GM19351 (cell line): Measurements from ENCODE around the gene NNAT.

Source experiments
- ATAC-seq: cut with Tn5 transposase; IDR thresholded peaks from one replicate; pipeline ENCODE4 v1.9.1; 2021; ENCODE audit warnings: mild to moderate bottlenecking, moderate library complexity; ENCODE audit not compliant: unreplicated experiment

The NNAT gene

DNA sequence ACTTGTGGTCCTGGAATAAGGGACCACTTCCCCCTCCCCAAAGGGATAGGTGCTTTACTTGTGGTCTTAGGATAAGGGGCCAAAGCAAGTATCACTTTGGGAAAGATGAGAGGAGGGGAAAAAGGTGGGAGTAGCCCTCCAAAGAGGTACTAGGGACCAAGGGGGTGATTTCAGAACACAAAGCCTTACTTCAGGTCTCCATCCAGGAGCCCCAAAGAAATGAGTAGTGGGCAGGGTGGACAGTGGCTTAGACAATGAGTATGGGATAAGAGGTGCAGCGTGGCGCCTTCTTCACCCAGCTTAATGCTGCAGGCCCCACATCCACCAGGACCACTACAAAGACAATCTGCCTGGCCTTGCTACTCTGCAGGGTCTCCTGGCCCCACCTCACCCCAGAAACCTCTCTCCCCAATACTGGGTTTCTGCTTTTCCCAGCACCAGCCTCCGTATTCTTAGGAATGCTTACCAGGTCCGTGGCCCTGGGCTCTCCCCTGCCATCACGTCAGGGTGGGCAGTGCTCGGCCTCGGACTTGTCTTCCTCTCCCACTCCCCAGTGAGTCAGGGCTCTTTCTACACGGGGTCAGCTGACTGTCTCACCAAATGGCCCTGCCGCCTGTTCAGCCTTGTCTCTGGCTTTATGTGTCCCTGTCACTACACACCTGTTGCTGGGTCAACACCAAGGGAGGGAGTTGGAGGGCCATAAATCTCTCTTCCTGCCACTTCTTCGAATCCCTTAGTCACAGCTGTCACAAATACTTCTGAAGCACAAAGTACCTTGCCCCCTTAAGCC is 3.1 kb downstream of the NNAT start:
- no peak for ATAC-seq

GRCh38 chr20:37524859-37525708 is 4.0 kb downstream of the NNAT start:
- no peak for ATAC-seq

DNA sequence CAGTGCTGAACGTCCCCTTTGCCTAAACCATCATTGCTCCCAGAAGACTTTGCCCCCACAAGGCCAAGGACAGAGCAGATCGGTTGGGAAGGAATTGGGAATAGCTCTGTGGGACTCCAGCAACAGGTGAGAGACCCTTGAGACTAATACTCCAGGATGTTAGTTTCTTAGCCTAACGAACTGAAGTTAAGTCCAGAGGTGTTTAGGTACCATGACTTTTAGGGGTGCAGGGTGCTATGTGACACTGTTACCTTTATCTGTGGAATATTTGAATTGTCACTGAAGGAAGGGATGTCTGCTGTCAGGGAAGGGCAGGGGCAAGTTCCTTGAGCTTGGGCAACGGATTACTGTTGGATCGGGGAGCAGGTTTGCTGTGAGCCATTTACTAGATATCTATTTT is 4.8 kb downstream of the NNAT start:
- no peak for ATAC-seq

DNA sequence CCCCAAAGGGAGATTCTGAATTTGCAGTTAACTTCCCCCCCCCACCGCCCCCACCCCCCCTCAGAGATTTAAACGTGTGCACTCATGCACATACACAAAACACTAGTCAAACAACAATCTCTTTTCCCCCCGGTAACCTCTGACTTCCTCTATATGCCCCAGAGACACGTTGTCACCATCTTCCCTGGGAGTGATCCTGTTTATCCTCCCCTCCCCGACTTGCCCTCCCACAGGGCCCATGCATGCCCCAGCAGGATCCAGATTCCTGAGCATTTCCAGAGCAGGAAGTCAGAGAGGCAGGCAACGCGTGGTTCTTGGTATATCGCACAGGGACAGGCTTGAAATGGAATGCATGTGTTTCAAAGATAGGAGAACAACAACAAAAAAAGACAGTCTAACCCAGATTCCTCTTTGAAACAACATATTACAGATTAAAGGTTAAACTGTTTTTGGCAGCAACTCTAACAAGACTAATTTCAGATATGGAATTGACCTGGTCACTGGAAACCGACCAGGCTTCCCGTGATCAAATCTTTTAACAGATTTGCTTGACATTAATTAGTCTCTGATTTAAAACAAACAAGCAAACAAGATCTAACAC is 5.3 kb downstream of the NNAT start:
- no peak for ATAC-seq

GRCh38 chr20:37526839-37527637 is 6.0 kb downstream of the NNAT start:
- ATAC-seq = no peak

DNA sequence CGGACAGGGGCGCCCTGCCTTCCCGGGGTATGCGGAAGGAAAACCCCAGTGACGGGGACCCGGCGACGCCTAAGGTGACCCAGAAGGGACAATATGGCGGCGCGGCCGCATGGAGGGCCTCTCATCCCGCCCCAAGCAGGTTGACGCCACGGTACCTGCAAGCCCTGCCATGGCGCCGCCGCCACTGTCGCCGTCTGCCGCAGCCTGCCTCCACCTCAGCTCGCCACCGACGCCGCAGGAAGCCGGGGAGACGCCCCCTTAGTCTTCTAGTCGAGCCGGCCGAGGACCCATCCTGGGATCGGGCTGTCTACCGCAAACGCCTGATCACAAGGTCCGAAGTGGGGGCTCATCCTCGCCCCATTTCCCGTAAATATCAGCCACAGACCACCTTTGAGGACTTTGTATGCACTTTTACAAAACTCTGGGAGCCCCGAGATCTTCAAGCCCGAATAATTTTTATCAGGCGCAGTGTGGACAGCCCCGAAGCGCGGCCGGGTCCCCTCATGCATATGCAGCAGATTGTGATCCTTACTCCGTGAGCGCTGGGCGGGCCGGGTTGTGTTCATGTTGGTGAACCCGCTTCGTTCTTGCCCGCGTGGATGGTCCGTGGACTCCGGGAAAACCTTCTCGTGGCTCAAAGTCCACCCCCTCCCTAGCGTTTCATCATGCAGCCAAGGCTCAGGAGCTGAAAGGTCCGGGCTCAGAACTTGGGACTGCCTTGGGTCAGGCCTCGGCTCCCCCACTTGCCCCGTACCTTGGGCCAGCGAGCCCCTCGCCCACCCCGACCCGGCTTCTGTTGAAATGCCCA is 6.8 kb downstream of the NNAT start, which contains the start of gene BLCAP:
TSS of gene BLCAP (minus strand) at position 239 of the 808 bp plus-strand sequence. CDS start 8,702 bp downstream, outside the sequence.
- ATAC-seq = peak; percentile 81

DNA sequence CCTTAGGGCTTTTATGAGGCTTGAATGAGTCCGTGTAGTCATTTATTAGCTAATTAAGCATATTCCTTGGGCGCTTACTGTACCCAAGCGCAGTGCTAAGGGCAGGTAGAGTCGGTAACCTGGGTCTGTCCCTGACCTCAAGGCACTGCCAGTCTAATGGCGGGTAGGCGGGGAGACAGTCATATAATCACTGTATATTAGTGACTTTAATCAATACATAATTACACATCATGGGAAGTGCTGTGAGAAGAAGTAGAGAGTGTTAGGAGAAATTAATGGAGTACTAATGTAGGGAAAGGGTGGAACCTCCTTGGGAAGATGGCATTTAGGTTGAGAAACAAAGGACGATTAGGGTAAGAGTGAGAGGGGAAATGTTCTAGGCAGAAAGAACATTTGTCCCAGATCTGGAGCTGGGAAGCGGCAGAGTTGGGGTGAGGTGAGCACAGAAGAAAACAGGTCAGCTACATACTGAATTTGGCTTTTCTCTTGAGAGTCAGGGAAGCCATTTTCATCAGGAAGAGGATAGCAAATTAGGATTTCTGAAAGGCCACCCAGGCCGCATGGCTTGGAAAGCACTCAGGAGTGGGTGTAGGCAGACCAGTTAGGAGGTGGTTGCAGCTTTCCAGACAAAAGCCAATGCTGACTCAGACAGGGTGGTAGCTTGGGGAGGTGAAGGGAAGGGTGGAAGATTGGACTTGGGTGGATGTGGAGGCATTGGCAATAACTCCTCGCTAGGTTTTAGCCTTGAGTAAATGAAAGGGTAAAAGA is 7.6 kb downstream of the NNAT start:
- ATAC-seq = no peak

DNA sequence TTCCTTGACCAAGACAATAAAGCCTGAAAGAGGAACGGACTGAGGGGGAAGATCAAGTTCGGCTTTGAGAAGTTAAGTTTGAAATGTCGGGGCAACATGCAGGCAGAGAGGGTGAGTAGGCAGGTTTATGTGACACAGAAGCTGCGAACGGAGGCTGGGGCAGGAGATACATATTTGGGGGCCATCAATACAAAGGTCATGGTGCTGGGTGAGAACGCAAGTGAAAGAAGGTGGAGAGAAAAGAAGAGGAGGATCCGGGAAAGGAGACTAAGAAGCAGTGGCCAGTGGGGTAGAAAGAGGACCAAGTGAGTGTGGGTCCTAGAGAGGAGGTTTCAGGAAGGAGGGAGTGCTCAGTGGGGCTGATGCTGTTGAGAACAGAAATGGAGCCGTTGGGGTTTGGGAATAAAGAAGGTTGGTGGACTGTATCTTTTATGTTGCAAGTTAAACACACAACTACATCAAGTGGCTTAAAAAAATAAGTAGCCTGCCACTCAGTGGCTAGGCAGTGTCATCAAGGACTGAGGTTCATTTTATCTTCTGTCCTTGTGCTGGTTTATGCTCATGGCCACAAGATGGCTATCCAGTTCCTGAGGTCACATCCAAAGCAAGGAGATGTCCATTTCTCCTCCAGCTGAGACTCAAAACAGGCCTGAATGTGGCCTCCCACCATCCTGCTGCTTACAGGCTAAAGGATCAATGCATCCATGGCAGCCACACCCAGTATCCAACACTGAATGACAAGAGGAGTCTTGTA is 8.3 kb downstream of the NNAT start:
- ATAC-seq = no peak

DNA sequence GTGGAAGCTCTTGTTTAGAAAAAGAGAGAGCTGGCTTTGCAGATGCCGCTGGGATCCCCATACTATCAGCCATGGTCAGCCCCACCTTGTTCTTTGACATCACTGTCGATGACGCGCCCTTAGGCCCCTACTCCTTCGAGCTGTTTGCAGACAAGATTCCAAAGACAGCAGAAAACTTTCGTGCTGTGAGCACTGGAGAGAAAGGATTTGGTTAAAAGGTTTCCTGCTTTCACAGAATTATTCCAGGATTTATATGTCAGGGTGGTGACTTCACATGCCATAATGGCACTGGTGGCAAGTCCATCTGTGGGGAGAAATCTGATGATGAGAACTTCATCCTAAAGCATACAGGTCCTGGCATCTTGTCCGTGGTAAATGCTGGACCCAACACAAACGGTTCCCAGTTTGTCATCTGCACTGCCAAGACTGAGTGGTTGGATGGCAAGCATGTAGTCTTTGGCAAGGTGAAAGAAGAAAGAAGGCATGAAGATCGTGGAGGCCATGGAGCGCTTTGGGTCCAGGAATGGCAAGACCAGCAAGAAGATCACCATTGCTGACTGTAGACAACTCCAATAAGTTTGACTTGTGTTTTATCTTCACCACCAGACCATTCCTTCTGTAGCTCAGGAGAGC is 9.0 kb downstream of the NNAT start:
- ATAC-seq = no peak

DNA sequence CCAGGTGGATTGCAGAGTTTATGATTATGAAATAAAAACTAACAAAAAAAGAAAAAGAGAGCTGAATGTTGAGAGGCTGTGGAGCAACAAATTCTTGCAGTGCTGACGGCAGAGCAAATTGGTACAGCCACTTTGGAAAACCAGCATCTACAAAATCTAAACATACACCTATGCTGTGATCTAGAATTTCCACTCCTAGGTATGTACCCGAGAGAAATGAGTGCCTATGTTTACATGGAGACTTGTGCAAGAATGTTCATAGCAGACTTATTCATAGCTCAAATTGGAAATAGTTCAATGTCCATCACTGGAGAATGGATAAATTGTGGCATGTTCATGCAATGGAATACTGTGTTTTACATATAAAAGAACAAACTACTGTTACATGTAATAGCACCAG is 9.6 kb downstream of the NNAT start:
- ATAC-seq = no peak

DNA sequence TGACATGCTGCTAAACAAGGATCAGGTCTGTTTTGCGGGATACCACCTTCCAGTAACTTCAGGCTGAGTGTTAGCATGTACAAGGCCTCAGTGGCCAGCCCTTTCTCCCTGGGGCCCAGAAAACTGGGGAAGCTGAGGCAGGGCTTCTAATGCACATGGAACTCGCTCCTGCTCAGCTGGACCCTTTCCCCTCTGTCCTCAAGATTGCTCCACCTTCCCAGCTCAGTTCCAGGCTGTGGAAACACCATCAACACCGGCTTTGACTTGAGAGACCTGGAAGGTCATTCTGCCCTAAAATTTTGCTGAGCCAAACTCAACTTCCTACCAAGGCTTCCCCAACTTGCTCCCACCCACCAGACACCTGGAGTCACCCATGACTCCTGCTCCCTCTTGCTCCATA is 10.8 kb downstream of the NNAT start:
- no peak for ATAC-seq

GRCh38 chr20:37533154-37533715 is 12.2 kb downstream of the NNAT start:
- no peak for ATAC-seq

DNA sequence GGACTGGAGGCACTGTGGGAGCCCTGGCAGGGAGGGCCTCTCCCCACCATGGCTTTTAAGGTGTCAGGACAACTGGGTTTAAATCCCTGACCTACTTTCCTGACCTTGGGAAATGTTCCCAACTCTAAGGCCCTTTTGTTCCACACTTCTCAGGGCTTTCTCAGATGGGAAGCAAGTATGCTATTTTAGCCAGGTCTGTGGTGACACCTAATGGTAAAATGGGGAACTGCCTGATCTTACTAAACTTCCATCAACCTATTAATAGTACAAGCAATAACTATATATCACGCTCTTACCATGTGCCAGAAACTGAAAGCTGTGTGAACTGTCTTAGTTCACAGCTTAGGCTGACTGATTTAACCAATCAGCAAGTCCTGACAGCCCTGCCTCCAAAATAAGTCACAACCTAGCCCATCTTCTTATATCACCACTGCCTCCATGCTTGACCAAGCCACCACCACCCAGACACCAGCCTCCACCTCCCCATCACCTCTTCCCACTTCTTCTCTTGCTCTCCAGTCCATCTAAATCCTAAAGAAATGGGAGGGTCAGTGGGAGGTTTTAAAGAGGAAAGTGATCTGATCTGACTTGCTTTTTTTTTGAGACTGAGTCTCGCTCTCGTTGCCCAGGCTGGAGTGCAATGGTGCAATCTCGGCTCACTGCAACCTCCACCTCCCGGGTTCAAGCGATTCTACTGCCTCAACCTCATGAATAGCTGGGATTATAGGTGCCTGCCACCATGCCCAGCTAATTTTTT is 13.5 kb downstream of the NNAT start:
- peak; percentile 86 for ATAC-seq

- ATAC-seq = no peak
These were observed 14.5 kb downstream of the NNAT start for GRCh38 chr20:37535443-37536132.

- ATAC-seq = no peak
These were observed 16.5 kb downstream of the NNAT start for GRCh38 chr20:37537505-37537904.

DNA sequence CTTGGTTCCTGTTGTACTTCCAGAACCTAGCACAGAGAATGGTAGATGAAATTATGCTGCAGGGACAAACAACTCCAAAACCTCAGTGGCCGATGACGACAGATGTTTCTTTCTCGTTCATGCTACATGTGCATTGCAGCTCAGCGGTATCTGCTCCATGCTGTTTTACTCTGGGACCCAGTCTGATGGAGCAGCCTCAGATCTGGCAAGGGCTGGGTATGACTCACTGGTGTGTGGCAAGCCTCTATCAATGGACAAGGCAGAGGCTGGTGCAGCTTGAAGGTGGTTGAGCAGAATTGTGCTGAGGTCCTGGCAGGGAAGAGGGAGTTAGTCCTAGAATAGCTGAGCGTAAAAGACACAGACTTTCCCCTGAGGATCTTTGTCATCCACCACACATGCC is 17.0 kb downstream of the NNAT start:
- ATAC-seq = no peak
